ENCODE measurements around the gene CCDC15.
"Not testable (repeated sequence)": the region's sequence is repeated elsewhere in the genome, so short reads cannot be mapped to it uniquely, and the experiment has no call there.

Gene CCDC15

GRCh38 chr11:125005491-125005890 lies 51.5 kb downstream of the CCDC15 start:
- DNase-seq = no peak

GRCh38 chr11:125016413-125016812 lies 62.4 kb downstream of the CCDC15 start:
- no peak for DNase-seq

GRCh38 chr11:125020342-125020741 lies 66.3 kb downstream of the CCDC15 start:
- no peak for DNase-seq

- no peak for DNase-seq
Measured at GRCh38 chr11:125022551-125022950, 68.5 kb downstream of the CCDC15 start.

- DNase-seq = no peak
Measured at GRCh38 chr11:125025968-125026367, 72.0 kb downstream of the CCDC15 start.

GRCh38 chr11:125029431-125029830 lies 75.4 kb downstream of the CCDC15 start:
- not testable (repeated sequence) for DNase-seq

GRCh38 chr11:125036933-125037332 lies 82.9 kb downstream of the CCDC15 start:
- DNase-seq = peak; percentile 56

GRCh38 chr11:125049164-125049792 lies 95.3 kb downstream of the CCDC15 start:
- DNase-seq = no peak

- DNase-seq = no peak
Measured at GRCh38 chr11:125052047-125052446, 98.0 kb downstream of the CCDC15 start.

- peak; percentile 12 for DNase-seq
Measured at GRCh38 chr11:125053167-125053566, 99.2 kb downstream of the CCDC15 start.

- DNase-seq = no peak
Measured at GRCh38 chr11:125055107-125055715, 101.2 kb downstream of the CCDC15 start.

- DNase-seq = not testable (repeated sequence)
Measured at GRCh38 chr11:125056111-125056510, 102.1 kb downstream of the CCDC15 start.

- DNase-seq = no peak
Measured at GRCh38 chr11:125056931-125057692, 103.1 kb downstream of the CCDC15 start.

- DNase-seq = no peak
Measured at GRCh38 chr11:125057693-125058016, 103.7 kb downstream of the CCDC15 start.

GRCh38 chr11:125061281-125061680 lies 107.3 kb downstream of the CCDC15 start:
- DNase-seq = no peak

GRCh38 chr11:125062218-125062930 lies 108.4 kb downstream of the CCDC15 start:
- DNase-seq = no peak

- DNase-seq = peak; percentile 65
Measured at GRCh38 chr11:125062931-125063428, 109.0 kb downstream of the CCDC15 start, which contains the start of gene SLC37A2. Gene SLC37A2, plus strand, starts transcription at chr11:125063305. Its CDS starts 63 bp downstream, at chr11:125063368.

- DNase-seq = no peak
Measured at GRCh38 chr11:125063429-125064043, 109.5 kb downstream of the CCDC15 start.

GRCh38 chr11:125064070-125064469 lies 110.1 kb downstream of the CCDC15 start:
- DNase-seq = no peak

- no peak for DNase-seq
Measured at GRCh38 chr11:125068368-125068767, 114.4 kb downstream of the CCDC15 start.

GRCh38 chr11:125069008-125069407 lies 115.0 kb downstream of the CCDC15 start:
- no peak for DNase-seq

- DNase-seq = no peak
Measured at GRCh38 chr11:125069796-125070195, 115.8 kb downstream of the CCDC15 start.

Measured in activated CD4-positive, alpha-beta T cell treated with anti-CD3 and anti-CD28 coated beads, Interleukin-2, amount 50 U/mL, for 16 hours (primary cell).